ENCODE measurements around the gene HOXC9.

Gene HOXC9

GRCh38 chr12:54012631-54013409, 12.9 kb downstream of the HOXC9 start:
- TF ChIP-seq, protein P1, sequence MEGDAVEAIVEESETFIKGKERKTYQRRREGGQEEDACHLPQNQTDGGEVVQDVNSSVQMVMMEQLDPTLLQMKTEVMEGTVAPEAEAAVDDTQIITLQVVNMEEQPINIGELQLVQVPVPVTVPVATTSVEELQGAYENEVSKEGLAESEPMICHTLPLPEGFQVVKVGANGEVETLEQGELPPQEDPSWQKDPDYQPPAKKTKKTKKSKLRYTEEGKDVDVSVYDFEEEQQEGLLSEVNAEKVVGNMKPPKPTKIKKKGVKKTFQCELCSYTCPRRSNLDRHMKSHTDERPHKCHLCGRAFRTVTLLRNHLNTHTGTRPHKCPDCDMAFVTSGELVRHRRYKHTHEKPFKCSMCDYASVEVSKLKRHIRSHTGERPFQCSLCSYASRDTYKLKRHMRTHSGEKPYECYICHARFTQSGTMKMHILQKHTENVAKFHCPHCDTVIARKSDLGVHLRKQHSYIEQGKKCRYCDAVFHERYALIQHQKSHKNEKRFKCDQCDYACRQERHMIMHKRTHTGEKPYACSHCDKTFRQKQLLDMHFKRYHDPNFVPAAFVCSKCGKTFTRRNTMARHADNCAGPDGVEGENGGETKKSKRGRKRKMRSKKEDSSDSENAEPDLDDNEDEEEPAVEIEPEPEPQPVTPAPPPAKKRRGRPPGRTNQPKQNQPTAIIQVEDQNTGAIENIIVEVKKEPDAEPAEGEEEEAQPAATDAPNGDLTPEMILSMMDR (IDR thresholded peaks at IDR 0.05; ENCODE audit: extremely low read depth, missing control alignments) = no peak
- no peak for DNase-seq (ENCODE audit: low spot score)

- no peak for DNase-seq (ENCODE audit: low spot score)
- TF ChIP-seq, protein P1 (IDR thresholded peaks at IDR 0.05; ENCODE audit: extremely low read depth, missing control alignments) = no peak
Measured at GRCh38 chr12:54014377-54015017, 14.5 kb downstream of the HOXC9 start.

DNA sequence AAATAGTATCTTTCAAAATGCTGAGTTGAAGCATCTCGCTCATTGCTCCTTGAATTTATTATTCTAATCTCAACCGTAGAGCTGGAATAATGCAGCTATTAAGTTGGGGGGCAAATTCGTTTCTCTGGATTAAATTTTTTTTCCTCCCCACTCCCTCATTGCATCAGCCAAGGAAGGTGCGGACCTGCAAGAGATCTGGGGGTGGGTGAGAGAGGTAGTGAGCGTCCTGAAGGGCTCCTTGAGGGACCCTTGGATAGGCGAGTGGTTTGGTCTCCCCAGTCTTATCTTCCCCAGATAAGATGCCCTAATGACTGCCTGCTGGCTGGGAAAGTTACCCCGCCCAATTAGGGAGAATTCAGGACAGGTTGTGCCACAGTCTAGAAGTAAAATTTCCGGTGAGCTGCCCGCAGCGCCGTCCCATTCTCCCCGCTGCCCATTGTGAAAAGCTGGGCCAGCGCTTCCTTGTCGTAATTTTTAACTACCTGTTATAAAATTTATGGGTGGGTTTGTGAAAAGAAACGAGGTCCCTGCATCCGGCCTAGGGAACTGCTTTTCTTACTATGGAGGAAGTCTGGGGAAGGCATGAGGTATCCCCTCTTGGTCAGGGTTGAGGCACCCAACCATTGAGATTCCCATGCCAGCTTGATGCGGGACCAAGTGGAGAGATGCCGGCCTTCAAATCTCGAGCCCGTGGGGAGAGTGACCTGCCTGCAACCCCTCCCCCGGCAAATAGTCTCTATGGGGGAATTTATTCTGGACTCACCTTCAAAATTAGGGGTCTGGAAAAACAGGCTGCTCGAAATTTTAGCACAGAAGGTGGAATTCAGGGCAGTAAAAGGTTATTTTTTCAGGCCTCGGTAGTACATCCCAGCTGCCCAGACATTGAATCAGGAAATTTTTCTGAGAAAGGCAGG, 15.3 kb downstream of the HOXC9 start:
- no peak for DNase-seq (ENCODE audit: low spot score)
- TF ChIP-seq, protein P1 (IDR thresholded peaks at IDR 0.05; ENCODE audit: extremely low read depth, missing control alignments) = no peak

DNA sequence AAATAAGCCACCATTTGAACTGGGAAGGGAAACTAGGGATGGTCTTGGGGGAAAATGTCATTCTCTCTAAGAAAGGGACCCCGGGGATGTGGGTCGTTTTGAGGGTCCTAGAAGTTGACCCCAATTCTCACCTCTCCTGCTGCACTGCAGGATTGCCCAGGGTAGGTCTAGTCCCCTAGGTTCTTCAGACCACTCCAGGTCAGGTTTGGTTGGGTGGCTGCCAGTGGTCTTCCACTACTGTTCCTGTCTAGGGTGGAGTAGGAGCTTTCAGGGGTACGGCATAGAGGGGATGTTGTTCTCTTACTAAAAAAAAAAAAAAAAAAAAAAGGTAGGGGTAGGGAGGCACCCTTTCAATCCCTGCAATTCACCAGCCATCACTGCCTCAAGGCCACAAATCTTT, 16.1 kb downstream of the HOXC9 start:
- no peak for DNase-seq (ENCODE audit: low spot score)
- TF ChIP-seq, protein P1 (IDR thresholded peaks at IDR 0.05; ENCODE audit: extremely low read depth, missing control alignments) = no peak

DNA sequence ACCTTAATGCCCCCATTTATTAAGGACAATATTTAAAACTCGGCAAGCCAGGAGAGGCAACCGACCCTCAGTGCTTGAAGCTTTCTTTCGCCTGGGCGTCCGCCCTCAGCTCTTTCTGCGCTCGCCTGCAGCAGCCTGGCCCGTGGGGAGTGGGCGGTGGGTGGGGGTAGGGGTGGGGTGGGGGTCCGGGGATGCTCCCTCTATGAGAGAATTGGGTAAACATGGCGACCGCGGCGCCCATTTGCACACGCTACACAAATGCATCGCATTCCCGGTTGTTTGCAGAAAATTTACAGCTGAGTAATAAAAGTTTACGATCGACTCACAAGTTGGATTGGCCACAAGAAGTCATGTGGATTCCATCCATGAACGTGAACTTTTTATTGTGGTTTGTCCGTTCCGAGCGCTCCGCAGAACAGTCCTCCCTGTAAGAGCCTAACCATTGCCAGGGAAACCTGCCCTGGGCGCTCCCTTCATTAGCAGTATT, 16.6 kb downstream of the HOXC9 start:
- no peak for DNase-seq (ENCODE audit: low spot score)
- TF ChIP-seq, protein P1 (IDR thresholded peaks at IDR 0.05; ENCODE audit: extremely low read depth, missing control alignments) = no peak

GRCh38 chr12:54017027-54017788, 17.2 kb downstream of the HOXC9 start:
- DNase-seq (ENCODE audit: low spot score) = peak; percentile 72
- TF ChIP-seq, protein P1 (IDR thresholded peaks at IDR 0.05; ENCODE audit: extremely low read depth, missing control alignments) = no peak
